ENCODE data around the gene KRT2. TPM values are rescaled to one million over a fixed set of nuclear protein-coding genes. Genes with fewer than 3 reads are reported as not detected.

The KRT2 gene
- total RNA-seq, 1 experiment from 2014 or later, result not detected

DNA sequence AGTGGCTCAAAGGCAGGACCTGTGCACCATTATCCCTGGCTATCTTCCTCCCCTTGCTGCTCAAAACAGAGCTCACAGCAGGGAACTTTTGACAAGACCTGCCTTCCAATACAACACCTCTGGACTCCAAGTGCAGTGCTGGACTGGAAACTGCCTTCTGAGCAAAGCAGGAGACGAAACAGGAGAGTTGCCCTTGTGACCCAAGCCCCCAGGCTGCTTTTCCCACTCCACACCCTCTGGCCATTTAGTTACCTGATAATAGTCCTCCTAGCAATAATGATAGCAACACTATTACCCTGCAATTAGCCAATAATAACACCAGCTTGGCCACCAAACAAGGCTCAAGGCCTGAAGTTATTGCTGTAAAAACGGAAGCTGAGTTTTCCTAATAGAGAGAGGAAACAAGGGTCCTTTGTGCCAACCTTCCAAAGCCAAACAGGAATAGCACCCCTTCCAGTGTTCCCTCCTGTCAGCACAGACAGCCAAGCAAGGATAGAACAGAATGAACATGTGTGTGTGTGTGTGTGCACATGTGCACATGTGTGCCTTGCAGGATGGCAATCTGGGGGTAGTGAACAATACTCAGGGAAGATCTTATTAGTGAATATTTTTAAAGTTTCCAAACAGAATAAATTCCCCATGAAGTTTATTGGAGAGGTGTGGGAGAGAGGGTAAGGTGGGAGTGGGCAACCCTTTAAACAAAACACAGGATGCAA lies 24.5 kb downstream of the KRT2 start:
- Histone ChIP-seq H3K9me3 (replicated peaks) (no peaks in the 10 kb centered on the region), H3K4me3 (no peak overlapping the region), H3K27me3 (replicated peaks) (peaks cover 14% of the 10 kb centered on the region), H3K27ac (no peak overlapping the region), H3K4me1 (replicated peaks) (no peaks in the 10 kb centered on the region), H3K36me3 (no peaks in the 10 kb centered on the region)
- peak in 1 of 2 experiments; percentile 13 for DNase-seq (ENCODE audit: low read depth in 1 of 2, low spot score in 2 of 2)

DNA sequence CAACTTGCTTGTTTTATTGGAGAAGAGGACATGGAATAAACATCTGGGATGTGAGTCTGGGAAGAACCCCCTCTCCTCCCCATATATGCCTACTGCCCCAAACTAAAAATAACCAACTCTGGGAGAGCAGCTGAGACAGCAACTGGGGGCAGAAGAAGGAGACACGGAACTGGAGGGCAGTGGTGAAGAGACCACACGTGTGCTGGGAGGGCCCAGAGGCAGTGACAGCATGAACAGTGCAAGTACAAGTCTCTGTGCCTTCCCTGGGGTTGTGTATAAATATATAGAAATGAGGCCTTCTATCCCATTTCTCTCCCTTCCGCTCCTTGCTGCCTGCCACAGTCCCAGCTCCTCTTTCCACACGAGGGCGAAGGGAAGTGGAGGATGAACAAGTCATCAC lies 29.7 kb downstream of the KRT2 start:
- no peaks in the 10 kb centered on the region for H3K4me1 ChIP-seq (replicated peaks)
- no peak overlapping the region for H3K27ac ChIP-seq
- peak in 1 of 2 experiments; percentile 5 for DNase-seq (ENCODE audit: low read depth in 1 of 2, low spot score in 2 of 2)
- H3K36me3 ChIP-seq, result no peaks in the 10 kb centered on the region
- H3K27me3 ChIP-seq (replicated peaks), result peaks cover 20% of the 10 kb centered on the region
- H3K4me3 ChIP-seq, result no peak overlapping the region
- no peaks in the 10 kb centered on the region for H3K9me3 ChIP-seq (replicated peaks)

DNA sequence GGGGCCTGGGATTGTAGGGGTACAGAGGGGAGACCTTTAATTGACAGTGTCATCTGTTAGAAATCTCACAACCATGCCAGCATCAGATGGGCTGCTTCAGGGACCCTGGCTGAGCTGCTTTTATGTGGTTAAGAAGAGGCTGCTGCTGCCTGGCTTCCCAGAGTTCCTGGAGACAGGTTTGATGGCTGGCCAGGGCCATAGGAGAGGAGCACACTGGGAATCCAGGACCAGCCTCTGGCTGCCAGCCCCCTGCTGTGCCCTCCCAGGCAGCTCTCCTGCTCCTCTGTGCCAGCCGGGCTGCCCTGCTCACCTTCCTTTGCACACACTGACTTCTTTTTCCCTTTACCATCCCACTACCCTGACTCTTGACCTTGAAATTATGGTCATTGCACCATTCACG lies 33.1 kb downstream of the KRT2 start:
- H3K4me1 ChIP-seq (replicated peaks), result no peaks in the 10 kb centered on the region
- no peaks in the 10 kb centered on the region for H3K9me3 ChIP-seq (replicated peaks)
- H3K36me3 ChIP-seq, result no peaks in the 10 kb centered on the region
- no peak for DNase-seq (ENCODE audit: low read depth in 1 of 2, low spot score in 2 of 2)
- H3K27ac ChIP-seq, result no peak overlapping the region
- H3K4me3 ChIP-seq, result no peak overlapping the region
- peaks cover 39% of the 10 kb centered on the region for H3K27me3 ChIP-seq (replicated peaks)

DNA sequence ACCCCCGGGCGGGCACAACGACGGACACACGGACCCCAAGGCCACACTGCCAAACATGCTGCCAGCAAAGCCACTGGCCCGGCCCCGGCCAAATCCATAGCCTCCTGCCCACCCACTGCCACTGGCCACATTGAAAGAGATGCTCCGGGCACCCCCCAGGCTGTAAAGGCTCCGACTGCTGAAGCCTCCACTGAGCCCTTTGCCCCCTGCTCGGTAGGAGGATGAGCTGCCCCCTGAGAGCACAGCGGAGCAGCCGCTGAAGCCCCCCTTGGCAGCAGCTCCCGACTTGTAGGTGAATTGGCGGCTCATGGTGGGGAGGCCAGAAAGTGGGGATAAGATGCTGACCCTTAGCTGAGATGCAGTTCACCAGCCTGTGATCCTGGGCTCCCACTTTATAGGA lies 33.8 kb downstream of the KRT2 start, which contains the start of gene KRT73:
Gene KRT73, minus strand, starts transcription at position 344 of the 400 bp plus-strand sequence. Its CDS starts 35 bp downstream, at position 309.
- Histone ChIP-seq H3K27ac (no peak within 1 kb of the TSS), H3K9me3 (replicated peaks) (no peaks in the 10 kb centered on the region), H3K4me3 (no peak within 1 kb of the TSS), H3K36me3 (no peaks in the 10 kb centered on the region), H3K4me1 (replicated peaks) (no peaks in the 10 kb centered on the region), H3K27me3 (replicated peaks) (peaks cover 44% of the 10 kb centered on the region)
- no peak for DNase-seq (ENCODE audit: low read depth in 1 of 2, low spot score in 2 of 2)

DNA sequence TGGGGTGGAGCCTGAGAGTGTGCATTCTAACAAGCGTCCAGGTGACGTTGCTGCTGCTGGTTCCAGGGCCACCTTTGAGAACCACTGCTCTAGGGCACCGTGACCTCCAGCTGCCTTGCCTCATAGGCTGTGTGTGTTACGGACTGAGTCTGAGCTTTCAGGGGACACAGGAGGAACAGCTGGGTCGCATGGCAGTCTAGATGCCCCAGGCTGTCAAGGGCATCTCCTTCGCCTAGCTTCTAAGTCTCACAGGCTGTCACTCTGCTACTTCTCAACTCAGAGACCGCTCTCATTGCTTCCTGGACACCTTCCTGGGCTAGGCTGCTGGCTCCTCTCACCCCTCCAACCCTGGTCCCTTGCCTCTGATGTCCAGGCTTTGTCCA lies 34.6 kb downstream of the KRT2 start:
- no peaks in the 10 kb centered on the region for H3K4me1 ChIP-seq (replicated peaks)

DNA sequence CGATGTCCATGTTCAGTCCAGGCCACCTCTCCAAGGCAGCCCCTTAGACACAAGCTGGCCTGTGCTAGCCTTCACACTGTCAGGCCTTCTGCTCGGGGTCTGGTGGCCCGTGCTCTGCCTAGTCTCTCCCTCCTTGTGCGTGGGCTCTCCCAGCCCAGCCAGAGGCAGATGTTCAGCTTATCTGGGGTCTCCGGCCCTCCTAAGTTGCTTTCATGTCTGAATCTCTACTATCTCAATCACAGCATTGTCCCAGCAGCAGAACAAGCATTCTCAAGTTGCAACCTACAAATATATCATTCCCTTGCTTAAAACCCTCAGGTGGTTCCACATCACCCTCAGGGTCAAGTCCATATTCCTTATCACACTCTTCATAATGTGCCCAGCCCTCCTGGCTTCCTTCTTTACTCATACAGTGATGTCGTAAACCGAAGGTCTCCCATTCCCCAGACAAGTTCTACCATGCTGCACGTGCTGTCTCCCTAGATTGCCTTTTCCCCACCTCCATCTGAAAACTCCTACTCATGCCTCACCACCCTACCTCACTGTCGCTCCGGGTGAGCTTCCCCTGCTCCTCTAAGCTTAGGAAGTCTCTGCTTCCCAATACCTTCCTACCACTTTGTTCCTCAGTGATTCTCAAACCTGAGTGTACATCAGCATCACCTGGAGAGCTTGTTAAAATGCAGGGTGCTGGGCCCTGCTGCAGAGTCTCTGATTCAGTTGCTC lies 35.2 kb downstream of the KRT2 start:
- DNase-seq (ENCODE audit: low read depth in 1 of 2, low spot score in 2 of 2), result no peak
- H3K27ac ChIP-seq, result no peak overlapping the region
- H3K27me3 ChIP-seq (replicated peaks), result peaks cover 49% of the 10 kb centered on the region

More for the DNA sequence above, 34.6 kb downstream of the KRT2 start:
- Histone ChIP-seq H3K36me3 (no peaks in the 10 kb centered on the region), H3K27me3 (replicated peaks) (peaks cover 44% of the 10 kb centered on the region), H3K27ac (no peak overlapping the region), H3K4me3 (no peak overlapping the region), H3K9me3 (replicated peaks) (no peaks in the 10 kb centered on the region)
- no peak for DNase-seq (ENCODE audit: low read depth in 1 of 2, low spot score in 2 of 2)

DNA sequence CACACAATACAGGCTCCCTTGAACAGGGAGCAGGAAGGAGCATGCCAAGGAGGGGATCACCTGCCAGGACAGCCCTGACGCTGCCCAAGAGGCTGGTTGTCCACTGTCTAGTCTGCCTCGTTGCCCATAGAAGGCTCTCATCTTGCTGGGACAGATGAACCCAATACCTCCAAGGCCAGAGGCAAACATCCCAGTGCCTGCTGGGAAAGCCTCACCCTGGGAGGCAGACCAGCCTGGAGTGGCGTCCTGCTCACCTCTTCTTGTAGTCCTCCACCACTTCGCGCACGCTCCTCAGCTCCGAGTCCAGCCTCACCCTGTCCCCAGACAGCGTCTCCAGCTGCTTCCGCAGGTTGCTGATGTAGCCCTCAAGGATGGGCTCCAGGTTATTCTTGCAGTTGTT lies 36.1 kb downstream of the KRT2 start:
- H3K27me3 ChIP-seq (replicated peaks), result peaks cover 58% of the 10 kb centered on the region
- H3K9me3 ChIP-seq (replicated peaks), result no peaks in the 10 kb centered on the region
- H3K27ac ChIP-seq, result no peak overlapping the region
- H3K36me3 ChIP-seq, result no peaks in the 10 kb centered on the region
- no peak for DNase-seq (ENCODE audit: low read depth in 1 of 2, low spot score in 2 of 2)
- H3K4me1 ChIP-seq (replicated peaks), result no peaks in the 10 kb centered on the region
- H3K4me3 ChIP-seq, result no peak overlapping the region

More for the DNA sequence above, 35.2 kb downstream of the KRT2 start:
- no peaks in the 10 kb centered on the region for H3K36me3 ChIP-seq
- H3K4me1 ChIP-seq (replicated peaks), result no peaks in the 10 kb centered on the region
- H3K4me3 ChIP-seq, result no peak overlapping the region
- no peaks in the 10 kb centered on the region for H3K9me3 ChIP-seq (replicated peaks)

DNA sequence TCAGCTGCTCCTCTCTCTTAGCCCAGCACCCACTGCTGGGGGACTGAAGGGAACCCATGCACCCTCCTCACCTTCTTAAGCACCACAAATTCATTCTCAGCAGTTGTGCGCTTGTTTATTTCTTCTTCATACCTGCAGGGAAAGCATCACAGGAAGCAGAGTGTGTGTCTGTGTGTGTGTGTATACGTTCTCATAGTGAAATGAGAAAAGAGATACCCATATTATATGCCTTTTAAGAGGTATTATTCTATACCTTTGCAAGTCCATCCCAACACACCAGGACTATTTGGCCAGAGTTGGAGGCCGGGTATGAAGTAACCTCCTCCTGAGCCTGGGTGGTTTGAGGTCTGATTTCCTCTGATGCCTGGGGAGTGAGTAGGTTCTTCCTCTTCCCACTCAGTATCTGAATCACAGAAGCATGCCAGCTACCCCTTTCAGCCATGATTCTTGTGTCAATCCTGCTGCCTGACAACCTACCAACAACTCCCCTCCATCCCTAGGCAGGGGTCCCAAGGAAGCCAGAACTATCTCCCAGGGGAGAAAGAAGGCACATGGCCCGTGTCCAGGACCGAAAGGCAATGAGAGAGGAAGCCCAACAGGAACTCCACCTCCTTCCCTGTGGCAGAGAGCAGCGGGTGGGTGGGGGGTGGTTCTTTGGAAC lies 36.7 kb downstream of the KRT2 start:
- H3K27me3 ChIP-seq (replicated peaks), result peaks cover 62% of the 10 kb centered on the region
- no peak for DNase-seq (ENCODE audit: low read depth in 1 of 2, low spot score in 2 of 2)

DNA sequence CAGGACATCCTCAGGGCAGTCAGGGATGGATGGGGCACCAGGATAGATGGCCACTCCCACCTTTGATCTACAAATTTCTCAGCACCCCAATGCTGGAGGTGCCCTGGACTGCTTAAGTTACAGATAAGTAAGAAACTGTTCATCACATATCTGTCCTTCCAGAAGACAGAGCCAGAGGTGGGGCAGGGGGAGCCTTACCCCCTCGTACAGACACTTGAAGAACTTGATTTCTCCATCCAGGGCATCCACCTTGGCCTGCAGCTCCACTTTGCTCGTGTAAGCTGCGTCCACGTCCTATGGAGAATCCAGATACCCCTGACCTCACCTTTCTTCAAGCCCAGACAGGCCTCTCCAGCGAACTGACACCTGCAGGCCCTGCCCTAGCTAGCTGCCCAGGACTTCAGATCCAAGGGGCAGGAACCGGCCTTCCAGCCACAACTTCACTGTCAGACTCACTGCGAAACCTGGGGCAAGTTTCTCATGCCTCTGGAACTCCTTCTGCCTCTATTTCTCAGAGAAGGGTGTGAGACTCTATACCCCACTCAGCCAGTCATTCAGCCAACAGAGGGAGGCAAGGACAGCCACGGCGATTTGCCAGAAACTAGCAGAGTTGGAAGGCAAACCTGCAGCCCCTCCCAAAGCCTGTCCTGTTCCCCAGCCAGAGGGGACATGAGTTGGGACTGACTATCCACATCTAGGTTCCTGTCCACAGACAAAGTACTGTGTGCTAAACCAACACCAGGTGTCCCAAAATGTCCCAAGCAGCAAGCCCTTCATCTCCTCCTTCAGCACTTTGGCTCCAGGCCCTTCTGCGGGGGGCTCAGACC lies 37.4 kb downstream of the KRT2 start:
- H3K4me3 ChIP-seq, result no peak overlapping the region
- H3K4me1 ChIP-seq (replicated peaks), result no peaks in the 10 kb centered on the region
- H3K27ac ChIP-seq, result no peak overlapping the region
- peaks cover 61% of the 10 kb centered on the region for H3K27me3 ChIP-seq (replicated peaks)
- H3K9me3 ChIP-seq (replicated peaks), result no peaks in the 10 kb centered on the region
- H3K36me3 ChIP-seq, result no peaks in the 10 kb centered on the region
- DNase-seq (ENCODE audit: low read depth in 1 of 2, low spot score in 2 of 2), result no peak

More for the DNA sequence above, 36.7 kb downstream of the KRT2 start:
- Histone ChIP-seq H3K27ac (no peak overlapping the region), H3K4me3 (no peak overlapping the region), H3K4me1 (replicated peaks) (no peaks in the 10 kb centered on the region), H3K9me3 (replicated peaks) (no peaks in the 10 kb centered on the region), H3K36me3 (no peaks in the 10 kb centered on the region)

DNA sequence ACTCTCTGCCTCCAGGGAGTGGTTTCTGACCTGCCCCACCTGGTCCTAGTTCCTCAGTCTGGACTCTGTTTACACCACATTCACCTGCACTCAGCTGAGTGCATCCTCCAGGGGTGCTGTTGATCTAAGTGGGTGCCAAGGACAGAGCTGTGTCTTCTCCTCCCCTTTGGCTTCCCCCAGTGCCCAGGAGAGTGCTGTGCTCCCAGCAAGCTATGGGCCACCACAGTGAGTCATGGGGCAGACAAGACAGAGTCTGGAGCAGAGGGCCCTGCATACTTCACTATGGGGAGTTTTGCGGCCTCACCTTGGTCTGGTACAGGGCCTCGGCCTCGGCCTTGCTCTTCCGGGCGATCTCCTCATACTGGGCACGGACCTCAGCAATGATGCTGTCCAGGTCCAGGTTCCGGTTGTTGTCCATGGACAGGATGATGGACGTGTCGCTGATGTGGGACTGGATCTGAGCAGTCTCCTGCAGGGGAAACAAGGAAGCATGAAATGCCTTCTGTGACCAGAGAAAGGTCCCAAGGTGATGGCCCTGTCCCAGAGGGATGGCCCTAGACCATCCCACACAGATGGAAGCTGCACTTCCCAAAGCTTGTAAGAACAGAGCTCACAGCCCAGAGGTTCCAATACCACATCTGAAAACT lies 38.5 kb downstream of the KRT2 start:
- DNase-seq (ENCODE audit: low read depth in 1 of 2, low spot score in 2 of 2), result peak in 1 of 2 experiments; percentile 22
- H3K27me3 ChIP-seq (replicated peaks), result peaks cover 64% of the 10 kb centered on the region
- H3K36me3 ChIP-seq, result no peaks in the 10 kb centered on the region
- H3K27ac ChIP-seq, result no peak overlapping the region
- no peaks in the 10 kb centered on the region for H3K9me3 ChIP-seq (replicated peaks)
- H3K4me3 ChIP-seq, result no peak overlapping the region
- H3K4me1 ChIP-seq (replicated peaks), result no peaks in the 10 kb centered on the region

DNA sequence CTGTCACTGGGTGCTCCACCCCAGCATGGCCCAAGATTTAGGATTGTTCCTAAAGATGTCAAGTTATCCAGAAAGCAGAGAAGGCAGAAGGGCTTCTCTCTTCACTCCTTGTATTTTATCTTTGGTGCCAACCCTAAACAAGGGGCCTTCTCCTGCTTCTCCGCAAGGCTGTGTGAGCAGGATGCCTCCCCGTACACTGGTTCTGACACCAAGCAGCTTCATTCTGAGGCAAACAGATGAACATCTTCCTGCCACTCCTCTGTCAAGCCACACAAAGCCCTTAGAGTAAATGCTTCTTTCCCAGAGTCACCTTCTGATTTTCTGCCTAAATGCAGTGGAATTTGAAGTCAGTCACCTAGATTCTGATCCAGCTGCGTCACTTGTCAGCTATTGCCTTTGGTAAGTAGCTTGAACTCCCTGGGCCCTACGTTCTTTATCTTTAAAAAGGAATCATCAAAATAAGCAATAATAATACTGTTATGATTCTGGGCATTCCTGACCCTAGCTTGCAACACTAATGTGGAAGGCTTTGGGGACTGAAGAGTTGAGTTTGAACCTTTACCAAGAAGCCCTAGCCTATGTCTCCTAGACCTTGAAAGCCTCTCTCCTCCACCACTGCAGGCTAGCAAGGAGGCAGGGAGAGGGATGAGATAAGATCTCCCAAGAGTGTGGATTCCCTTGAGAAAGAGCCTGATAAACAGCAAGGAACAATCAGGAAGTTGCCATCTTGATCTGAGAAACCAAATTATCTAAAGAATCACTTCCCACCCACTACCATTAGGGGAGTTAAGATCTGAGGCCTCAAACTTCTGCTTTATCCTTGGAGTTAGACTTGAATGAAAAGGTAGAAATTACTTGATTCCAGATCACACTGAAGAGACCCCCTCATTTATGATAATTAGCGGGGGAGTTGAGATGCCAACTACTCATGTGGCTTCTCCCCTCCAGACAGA lies 39.3 kb downstream of the KRT2 start:
- H3K9me3 ChIP-seq (replicated peaks), result no peaks in the 10 kb centered on the region
- no peaks in the 10 kb centered on the region for H3K36me3 ChIP-seq
- no peak overlapping the region for H3K27ac ChIP-seq
- DNase-seq (ENCODE audit: low read depth in 1 of 2, low spot score in 2 of 2), result no peak
- H3K27me3 ChIP-seq (replicated peaks), result peaks cover 69% of the 10 kb centered on the region
- H3K4me3 ChIP-seq, result no peak overlapping the region
- no peaks in the 10 kb centered on the region for H3K4me1 ChIP-seq (replicated peaks)

DNA sequence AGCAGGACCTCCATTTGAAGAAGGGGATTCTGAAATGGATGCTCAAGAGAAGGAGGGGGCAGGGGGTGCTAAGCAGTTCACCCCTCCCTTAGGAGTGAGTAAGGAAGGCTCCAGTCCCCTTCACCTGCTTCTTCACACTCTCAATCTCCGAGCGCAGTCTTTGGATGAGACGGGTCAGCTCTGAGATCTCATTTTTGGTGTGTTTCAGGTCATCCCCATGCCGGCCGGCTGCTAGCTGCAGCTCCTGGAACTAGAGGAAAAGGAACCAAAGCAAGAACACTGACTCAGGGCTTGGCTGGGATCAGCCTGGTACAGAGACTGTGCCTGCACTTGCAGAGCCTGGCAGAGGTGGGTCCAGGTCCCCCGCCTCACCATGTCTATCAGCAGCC lies 40.9 kb downstream of the KRT2 start:
- peaks cover 53% of the 10 kb centered on the region for H3K27me3 ChIP-seq (replicated peaks)
- DNase-seq (ENCODE audit: low read depth in 1 of 2, low spot score in 2 of 2), result peak in 1 of 2 experiments; percentile 13
- H3K27ac ChIP-seq, result no peak overlapping the region
- no peak overlapping the region for H3K4me3 ChIP-seq
- H3K4me1 ChIP-seq (replicated peaks), result no peaks in the 10 kb centered on the region
- no peaks in the 10 kb centered on the region for H3K36me3 ChIP-seq
- no peaks in the 10 kb centered on the region for H3K9me3 ChIP-seq (replicated peaks)

Measured in SJSA1 (cell line).